ENCODE measurements around the gene TRIM40.
"Not testable (repeated sequence)": the region's sequence is repeated elsewhere in the genome, so short reads cannot be mapped to it uniquely, and the experiment has no call there.

Gene TRIM40

DNA sequence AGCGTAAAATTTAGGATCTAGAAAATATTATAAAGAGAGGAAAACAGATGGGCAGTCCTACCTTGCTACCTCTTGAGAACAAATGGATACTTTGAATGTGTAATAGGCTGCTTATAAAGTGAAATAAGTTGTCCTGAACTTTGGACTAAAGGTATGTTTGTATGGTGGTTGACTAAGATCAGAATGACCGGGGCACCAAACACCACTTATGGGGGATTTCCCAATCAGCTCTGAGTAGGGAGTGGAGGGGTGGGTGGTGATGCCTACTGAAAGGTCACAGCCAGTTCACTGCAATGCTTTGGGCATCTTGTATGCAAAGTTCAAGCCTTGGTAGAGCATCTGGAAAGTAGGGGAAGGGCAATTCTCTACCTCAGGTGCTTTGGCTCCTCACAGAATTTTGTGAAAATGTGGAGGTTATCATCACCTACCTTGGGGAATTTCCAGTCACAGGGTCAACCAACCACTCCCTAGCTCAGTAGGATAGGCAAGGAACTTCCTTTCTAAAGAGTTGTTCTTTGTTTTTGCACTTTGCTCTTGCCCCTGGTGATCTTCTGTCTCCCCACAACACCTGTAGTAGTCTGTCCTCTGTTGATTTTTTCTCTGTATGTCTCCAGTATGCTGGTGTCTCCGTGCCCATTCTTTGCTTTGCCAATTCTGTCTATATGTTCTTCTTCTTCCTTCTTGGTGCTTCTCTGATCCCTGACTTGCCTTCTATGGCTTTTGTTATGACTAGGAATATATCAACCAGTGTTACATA lies 22.8 kb upstream of the TRIM40 start, which contains the start of gene TRIM31:
TSS of gene TRIM31 (minus strand) at position 88 of the 757 bp plus-strand sequence. CDS start 285 bp downstream, outside the sequence.
- no peak for DNase-seq (ENCODE audit: low read depth, low spot score)

DNA sequence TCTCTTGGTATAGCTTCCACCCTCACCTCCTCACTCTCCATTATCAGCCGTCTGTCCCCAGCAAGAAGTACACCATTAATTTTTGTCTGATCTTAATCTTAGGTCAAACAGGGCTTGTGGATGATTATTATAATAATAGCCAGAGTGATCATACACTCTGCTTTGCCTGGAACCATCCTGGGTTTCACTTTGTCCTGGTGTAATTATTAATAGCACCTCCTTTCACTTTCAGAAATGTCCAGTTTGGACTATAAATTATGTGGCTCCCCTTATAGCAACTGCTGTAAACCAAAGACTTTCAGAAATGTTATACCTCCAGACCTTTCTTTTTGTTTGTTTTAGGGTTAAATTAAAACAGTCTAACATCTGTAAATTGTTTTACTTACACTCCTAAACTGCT lies 22.1 kb upstream of the TRIM40 start:
- DNase-seq (ENCODE audit: low read depth, low spot score): no peak

DNA sequence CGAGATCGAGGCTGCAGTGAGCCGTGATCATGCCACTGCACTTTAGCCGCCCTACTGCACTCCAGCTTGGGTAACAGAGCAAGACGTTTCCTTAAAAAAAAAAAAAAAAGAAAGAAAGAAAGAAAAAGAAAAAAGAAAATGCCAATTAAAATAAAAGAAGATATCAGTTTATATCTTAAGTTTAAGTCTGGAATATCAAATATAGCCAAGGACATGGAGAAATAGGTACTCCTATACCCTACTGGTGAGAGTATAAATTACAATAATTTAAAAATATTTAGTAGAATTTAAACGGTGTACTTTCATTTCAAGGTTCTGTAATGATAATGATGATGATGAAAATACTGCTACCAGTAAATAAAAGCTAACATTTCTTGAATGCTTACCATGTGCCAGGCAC lies 19.2 kb upstream of the TRIM40 start:
- DNase-seq (ENCODE audit: low read depth, low spot score): no peak

DNA sequence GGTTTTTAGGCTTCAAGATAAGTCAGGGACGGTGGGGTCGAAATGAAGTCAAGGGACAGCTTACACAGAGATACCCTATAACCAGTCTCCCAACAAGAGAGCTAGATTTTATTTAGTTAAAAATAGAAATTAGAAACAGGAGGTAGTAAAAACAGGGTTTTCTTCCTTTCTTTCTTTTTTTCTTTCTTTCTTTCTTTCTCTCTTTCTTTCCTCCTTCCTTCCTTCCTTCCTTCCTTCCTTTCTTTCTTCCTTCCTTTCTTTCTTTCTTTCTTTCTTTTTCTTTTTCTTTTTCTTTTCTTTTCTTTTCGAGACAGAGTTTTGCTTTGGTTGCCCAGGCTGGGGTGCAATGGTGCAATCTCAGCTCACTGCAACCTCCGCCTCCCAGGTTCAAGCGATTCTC lies 17.2 kb upstream of the TRIM40 start:
- DNase-seq (ENCODE audit: low read depth, low spot score): not testable (repeated sequence)

DNA sequence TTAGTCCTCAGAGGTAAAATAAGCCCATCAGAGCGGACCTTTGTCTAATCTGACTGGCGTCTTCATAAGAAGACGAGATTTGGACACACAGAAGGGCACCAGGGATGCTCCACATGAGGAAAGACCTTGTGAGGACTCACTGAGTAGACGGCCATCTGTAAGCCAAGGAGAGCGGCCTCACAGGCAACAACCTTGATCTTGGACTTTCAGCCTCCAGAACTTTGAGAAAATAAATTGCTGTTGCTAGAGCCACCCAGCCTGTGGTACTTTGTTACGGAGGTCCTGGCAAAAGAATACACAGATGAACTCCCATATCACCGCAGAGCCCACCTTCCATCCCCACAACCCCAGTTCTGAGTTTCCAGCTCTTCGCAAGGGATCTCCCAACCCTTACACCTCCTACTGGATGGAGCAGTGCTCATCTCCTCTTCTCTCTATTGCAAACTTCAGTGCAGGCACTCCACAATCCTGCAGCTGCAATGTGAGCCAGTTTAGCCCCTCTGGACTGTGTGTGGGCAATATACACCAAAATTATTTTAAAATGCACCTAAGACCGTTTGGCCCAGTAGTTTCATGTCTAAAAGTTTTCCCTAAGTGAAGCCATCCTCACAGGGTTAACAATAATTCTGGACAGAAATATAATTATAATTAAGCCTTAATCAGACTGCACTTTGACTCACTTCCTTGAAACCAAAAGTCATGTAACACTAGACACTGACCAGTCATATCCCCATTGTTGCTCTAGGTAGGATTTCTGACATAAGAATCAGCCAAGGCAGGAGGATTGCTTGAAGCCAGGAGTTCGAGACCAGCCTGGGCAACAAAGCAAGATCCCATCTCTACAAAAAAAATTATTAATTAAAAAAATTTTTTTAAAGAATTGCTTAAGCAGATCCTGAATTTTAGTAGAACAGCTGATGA lies 14.2 kb upstream of the TRIM40 start:
- DNase-seq (ENCODE audit: low read depth, low spot score): no peak

DNA sequence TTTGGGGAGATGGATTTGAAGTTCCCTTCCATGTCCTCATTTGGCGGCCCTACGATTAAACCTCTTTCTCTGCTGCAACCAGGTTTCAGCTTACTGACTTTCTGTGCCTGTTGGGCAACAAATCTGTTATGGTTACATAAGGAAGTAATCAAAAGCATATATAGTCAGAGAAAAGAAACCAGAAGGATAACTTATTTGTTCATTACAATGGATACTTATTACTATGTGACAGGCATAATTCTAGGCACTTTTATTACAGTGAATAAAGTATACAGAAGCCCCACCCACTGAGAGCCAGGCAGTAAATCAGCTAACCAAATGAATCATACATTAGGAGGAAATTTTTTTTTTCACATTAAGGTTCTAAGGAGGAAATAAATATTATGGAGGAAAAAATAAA lies 13.4 kb upstream of the TRIM40 start:
- DNase-seq (ENCODE audit: low read depth, low spot score): no peak

DNA sequence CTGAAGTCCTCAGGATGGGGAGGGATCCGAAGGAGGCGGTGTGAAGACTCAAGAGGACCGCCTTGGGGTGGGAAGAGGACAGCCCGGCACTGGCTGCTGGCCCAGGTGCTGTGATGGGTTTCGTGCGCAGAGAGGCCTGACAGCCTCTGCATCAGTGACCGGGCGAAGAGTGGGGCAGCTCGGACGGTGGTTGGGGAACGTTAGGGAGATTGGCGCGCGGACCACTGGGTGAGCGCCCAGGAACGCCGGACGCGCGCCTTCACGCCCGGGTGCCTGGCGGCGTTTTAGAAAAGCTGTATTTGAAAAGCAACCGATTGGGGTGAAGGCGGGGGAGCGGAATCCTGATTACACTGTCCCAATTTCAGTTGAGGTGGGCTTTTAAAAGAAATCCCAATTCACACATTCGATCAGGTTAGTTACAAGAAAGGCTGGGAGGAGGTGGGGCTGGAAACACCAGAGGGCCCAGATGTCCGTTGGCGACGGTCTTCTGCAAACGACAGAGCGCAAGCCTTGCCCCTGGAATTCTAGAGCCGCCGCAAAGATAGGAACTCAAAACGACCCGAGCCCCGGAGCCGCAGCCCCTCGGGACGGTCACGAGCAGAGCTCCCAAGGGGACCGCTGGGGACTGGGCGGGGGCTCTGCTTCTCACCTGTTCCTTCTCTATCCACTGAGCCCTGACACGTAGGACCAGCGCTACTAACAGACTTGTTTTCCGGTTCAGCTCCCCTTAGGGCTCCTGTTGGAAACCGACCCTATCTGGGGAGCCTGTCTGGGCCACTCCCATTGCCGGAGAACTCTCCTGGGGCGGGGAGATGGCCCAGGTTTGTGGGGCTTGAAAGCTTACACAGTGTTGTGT lies 8.5 kb upstream of the TRIM40 start:
- DNase-seq (ENCODE audit: low read depth, low spot score): peak; percentile 55

DNA sequence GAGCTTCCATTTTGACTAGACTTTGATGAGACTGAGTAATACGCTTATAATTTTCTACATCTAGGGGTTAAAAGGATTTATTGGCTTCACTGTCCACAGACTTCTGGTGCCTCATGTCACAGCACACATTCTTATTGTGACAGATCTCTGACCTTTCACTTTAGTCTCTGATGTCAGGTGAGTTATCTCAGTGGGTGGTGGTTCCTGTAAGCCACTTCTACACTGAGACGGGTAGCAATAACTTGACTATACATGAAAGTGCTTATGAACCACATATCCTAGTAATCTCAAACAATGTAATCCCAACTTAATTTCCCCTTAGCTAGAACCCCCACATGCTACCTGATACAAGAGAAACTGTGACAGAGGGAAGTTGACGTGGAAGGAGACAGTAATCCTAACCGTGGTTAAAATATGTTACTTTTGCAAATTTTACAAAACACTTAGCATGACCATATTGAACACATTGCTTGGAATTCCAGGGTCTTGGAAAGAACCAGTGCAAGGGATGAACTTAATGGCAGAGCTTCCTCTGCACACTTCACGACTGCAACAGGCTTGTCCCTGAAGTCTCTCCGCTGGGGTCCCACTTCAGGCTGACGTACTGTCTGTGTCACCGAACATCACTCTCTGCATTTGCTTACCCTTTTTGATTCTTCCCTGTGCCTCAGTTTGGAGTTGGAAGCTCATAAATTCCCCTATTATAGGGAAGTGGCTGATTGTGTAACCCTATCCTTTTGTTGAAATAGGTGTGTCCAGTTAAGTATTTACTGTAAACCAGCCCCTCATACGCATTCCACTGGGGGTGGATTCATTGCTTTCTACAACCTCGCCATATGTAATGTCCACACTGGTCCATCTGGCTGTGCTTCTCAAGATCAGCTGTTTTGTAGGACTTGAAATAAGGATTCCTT lies 6.4 kb upstream of the TRIM40 start:
- DNase-seq (ENCODE audit: low read depth, low spot score): no peak

DNA sequence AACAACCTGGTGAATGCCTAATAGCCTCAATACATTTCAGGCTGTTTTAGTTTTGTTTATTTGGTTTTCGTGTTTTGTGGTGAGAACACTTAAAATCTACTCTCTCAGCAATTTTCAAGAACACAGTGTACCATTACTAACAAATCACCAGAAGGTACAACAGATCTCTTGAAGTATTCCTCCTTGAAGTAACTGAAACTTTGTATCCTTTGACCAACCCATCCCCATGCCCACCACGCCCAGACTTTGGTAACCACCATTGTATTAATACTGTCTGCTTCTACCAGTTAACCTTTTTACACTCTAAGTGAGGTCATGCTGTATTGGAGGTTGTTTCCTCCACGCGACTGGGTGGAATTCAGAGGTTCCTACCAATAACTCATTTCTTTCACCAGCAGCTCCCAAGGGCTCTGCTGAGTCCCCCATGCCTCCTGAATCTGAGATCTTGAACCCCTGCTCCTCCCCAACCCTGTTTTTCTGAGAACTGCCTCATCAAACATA lies 5.7 kb upstream of the TRIM40 start:
- no peak for DNase-seq (ENCODE audit: low read depth, low spot score)

DNA sequence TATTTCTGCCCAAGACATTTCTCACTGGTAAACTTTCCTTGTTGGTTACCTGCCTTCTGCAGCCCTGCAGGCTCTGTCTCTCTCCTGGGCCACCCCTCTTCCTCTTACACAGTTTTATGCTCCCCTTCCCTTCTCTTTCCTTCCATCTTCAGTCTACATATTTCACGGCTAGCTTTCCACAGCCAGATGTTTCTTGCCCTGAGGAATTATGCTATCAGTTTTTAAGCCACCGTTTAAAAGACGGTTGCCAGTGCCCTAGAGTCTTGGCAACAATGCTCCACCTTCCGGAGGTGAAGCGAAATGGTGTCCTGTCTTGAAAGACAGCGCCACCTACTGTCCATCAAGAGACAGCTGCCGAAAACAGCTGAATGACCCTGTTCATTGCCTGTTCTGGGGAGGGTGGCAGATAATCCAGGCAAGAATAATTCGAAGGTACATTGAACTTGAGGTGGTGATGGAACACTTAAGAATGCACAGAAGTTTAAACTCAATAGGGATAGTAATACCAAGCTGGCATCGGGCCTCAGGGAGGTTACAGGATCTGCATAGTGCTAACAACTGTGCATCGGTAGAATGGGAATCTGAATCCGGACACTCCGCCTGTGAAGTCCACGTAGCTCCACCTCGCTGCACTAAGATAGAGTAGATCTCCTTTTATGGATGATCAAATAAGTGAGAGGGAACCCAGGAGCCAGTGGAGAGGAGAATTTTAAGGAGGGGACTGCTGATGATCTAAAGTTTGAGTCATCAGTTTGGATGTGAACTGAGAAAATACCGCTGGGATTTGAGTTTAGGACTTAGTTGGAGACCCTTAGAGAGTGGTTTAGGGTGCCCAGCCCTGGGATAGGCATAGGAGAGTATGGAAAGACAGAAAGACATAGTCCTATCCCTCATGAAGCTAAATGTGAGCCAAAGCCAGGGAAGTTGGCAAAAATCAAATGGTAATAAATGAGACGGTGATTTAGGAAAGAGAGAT lies 4.8 kb upstream of the TRIM40 start:
- peak; percentile 78 for DNase-seq (ENCODE audit: low read depth, low spot score)

DNA sequence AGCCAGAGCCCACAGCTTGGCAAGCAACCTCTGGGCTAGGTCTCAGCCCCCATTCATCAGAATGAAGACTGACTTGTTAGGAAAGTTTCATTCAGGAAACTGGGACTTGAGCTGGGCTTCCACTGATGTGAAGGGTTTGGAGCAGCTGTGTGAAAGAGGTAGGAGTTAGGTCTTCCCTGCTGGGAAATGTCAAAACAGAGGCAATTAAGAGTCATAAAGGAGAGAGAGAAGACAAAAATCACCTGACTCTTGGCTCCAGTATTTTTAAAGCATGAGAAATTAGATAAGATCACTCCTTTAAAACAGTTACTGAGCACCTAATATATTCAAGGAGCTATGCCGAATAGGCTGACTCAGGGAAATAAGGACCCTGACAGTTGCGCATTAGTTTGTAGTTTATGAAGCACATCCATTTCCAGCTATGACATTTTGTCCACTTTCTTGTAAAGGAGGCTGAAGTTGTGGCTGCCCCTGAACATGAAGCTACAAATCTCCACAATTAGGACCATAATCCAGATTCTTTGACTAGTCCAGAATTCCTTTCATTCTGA lies 3.9 kb upstream of the TRIM40 start:
- no peak for DNase-seq (ENCODE audit: low read depth, low spot score)

DNA sequence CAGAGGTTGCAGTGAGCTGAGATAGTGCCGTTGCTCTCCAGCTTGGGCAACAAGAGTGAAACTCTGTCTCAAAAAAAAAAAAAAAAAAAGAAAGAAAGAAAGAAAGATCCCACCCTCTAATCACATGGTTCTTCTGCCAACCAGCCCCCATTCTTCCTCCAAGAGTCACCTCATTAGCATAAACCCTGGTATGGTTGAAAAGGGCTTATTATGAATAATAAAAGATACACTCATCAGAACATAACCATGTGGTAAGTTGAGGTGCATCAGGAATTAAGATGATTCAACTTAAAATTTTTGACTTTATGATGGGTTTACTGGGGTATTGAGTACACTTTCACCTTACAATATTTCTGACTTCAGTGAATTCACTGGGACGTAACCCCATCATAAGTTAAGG lies 793 bp upstream of the TRIM40 start:
- DNase-seq (ENCODE audit: low read depth, low spot score): no peak

DNA sequence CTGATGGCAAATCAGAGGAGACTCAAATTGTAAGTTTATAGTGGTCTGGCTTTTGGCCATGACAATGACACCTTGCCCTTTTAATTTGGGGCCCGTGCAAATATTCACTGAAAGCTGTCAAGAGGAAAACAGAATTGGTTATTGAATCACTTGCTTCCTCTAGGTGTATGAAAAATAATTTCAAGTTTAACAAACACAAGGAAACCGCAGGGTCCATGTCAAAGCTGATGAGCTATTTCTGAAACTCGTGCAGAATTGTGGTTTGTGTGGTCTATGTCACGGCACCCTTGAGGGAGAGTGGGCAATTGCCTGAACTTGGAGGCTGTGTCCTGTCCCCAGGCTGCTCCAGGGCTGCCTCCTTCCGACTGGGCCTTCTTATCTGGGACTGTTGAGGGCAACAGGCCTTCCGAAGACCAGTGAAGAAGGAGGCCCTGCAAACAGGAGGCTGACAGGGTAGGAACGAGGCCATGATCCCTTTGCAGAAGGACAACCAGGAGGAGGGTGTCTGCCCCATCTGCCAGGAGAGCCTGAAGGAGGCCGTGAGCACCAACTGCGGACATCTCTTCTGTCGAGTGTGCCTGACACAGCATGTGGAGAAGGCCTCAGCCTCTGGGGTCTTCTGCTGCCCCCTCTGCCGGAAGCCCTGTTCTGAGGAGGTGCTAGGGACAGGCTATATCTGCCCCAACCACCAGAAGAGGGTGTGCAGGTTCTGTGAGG lies 788 bp downstream of the TRIM40 start:
- no peak for DNase-seq (ENCODE audit: low read depth, low spot score)

DNA sequence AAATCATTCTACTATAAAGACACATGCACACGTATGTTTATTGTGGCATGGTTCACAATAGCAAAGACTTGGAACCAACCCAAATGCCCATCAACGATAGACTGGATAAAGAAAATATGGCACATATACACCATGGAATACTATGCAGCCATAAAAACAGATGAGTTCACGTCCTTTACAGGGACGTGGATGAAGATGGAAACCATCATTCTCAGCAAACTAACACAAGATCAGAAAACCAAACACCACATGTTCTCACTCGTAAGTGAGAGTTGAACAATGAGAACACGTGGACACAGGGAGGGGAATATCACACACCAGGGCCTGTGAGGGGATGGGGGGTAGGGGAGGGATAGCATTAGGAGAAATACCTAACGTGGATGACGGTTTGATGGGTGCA lies 4.3 kb downstream of the TRIM40 start:
- DNase-seq (ENCODE audit: low read depth, low spot score): not testable (repeated sequence)

DNA sequence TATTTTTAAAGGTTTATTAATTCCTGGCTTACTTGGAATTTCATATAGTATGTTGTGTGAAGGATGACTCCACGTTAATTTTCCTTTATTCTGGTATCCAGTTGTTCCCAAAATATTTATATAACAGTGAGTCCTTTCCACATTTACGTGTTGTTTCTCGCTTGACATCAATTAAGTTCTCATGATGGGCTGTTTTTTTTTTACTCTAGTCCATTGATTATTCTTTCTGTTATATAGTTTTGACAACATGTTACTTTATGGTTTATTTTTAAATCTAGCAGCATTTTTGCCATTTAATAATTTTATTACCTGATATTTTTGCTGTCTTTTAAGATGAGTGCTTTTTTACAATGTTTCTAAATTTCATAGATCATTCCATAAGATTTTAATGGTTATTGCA lies 6.7 kb downstream of the TRIM40 start:
- no peak for DNase-seq (ENCODE audit: low read depth, low spot score)

DNA sequence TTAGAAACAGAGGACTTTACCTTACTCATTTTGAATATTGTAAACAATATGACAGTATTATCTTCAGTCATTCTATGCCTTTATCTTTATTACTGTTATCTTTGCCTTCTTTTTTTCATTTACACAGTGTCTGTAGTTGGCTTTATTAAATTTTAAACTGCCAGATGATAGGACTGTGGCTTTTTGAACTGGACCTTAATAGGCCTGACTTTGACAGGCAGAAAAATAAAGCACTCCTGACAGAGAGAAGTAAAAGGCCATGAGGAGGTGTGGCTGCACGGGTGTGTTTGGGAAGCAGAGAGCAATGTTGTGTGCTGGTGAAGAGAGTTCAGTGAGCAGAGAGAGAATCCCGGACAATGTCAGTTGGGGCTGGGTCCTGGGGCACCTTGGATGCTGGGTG lies 7.8 kb downstream of the TRIM40 start:
- DNase-seq (ENCODE audit: low read depth, low spot score): no peak

DNA sequence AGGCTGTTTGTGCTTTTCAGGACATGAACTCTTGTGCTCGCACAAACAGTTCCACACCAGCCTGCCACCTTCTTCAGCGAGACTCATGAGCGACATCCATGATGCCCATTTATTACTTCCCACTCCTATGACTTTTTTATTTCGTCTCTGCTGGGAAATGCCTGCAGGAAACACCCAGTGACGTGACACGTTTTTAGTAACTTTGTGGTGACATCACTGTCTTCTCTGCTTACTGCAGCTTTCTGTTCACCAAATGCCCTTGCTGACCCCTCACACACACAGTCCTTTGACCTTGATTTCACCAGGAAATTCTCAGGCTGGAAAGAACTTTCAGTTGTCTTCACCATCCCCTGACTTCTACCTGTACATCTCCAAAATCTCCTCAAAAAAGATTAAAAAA lies 8.9 kb downstream of the TRIM40 start:
- no peak for DNase-seq (ENCODE audit: low read depth, low spot score)

DNA sequence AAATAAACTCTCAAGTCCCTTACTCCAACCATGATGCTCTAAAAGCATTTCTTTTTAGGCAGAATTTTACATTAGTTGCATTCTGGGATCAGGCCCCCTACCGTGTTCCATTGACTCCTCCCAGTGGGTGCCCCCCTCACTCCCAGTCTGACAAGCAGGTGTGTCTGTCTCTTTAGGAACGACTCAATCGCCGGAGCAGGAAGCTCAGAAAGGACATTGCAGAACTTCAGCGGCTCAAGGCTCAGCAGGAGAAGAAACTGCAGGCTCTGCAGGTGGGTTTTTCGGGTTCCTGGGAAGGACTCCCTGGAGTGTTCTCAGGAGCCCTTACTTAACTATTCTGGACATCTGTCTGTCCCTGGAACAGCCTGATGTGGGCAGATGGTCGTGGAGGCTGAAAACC lies 9.9 kb downstream of the TRIM40 start:
- no peak for DNase-seq (ENCODE audit: low read depth, low spot score)
